GM12801 (cell line): ENCODE measurements around the gene TNFRSF11A.

ENCODE experiments used
- TF ChIP-seq, protein P1 (sequence below): IDR thresholded peaks from one replicate; pipeline ENCODE4 v1.5.1; 2011; ENCODE audit warnings: control low read depth; ENCODE audit not compliant: insufficient read length; ENCODE audit errors: extremely low read depth

TNFRSF11A gene

DNA sequence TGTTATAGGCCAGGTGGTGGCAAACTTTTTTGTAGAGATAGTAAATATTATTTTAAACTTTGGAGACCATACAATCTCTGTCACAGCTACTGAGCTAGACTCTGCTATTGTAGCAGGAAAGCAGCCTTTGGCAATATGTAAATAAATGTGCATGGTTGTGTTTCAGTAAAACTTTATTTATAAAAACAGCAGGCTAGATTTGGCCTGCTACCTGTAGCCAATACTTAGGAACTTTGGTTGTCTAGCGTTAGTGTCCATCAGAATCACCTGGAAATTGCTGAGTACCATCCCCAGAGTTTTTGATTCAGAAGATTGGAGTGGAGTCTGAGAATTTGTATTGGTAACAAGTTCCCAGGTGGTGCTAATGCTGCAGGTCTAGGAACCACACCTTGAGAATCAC is 23.8 kb upstream of the TNFRSF11A start:
- TF ChIP-seq, protein P1, sequence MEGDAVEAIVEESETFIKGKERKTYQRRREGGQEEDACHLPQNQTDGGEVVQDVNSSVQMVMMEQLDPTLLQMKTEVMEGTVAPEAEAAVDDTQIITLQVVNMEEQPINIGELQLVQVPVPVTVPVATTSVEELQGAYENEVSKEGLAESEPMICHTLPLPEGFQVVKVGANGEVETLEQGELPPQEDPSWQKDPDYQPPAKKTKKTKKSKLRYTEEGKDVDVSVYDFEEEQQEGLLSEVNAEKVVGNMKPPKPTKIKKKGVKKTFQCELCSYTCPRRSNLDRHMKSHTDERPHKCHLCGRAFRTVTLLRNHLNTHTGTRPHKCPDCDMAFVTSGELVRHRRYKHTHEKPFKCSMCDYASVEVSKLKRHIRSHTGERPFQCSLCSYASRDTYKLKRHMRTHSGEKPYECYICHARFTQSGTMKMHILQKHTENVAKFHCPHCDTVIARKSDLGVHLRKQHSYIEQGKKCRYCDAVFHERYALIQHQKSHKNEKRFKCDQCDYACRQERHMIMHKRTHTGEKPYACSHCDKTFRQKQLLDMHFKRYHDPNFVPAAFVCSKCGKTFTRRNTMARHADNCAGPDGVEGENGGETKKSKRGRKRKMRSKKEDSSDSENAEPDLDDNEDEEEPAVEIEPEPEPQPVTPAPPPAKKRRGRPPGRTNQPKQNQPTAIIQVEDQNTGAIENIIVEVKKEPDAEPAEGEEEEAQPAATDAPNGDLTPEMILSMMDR = no peak

DNA sequence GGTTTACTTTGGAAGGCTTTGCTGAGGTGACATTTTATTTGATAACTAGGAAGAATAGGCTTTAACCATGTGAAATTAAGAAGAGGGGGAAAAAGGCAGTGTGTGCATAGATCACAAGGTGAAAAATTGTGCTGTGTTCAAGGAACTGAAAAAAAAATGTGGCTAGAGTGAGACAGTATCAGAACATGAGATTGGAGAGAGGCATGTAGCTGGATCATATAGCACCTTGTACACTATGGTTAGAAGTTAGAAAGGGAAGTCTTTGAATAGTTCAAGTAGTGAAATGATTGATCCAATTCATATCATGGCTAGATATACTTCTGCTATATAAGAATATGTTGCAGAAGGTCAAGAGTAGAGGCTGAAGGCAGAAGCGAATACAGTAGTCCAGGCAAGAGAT is 12.3 kb upstream of the TNFRSF11A start:
- TF ChIP-seq, protein P1 = no peak

DNA sequence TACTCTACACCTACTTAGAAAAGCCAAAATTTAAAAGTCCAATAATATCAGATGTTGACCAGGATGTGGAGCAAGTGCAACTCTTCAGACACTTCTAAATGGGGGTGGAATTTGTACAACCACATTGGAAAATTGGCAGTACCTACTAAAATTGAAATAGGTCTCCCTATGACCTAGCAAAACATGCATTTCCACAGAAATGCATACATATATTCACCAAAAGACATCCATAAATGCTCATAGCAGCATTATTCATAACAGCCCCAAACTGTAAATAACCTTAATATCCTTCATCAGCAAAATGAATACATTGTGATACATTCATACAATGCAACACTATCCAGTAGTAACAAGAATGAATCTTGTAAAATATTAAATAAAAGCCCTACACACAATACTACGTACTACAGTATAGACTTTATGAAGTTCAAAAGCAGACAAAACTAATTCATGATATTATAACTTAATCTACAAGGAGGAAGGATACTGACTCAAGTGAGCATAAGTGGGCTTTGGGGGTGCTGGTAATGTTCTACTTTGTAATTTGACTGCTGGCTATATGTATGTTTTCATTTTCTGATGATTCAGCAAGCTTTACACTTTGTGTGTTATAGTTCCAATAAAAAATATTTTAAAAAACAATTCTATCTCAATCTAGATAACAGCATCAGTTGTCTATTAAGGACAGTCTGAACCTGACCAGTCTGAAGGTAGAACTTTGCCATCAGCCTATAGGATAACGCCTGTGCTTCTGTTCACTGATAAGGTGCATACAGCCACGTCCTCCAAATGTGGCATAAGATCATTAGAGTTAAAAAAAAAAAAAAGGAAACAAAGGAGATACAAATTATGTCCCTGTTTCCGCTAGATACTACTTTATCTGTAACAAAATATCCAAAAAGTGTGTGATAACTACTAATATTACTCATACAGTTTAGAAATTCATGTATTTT is 6.6 kb upstream of the TNFRSF11A start:
- TF ChIP-seq, protein P1 = no peak

DNA sequence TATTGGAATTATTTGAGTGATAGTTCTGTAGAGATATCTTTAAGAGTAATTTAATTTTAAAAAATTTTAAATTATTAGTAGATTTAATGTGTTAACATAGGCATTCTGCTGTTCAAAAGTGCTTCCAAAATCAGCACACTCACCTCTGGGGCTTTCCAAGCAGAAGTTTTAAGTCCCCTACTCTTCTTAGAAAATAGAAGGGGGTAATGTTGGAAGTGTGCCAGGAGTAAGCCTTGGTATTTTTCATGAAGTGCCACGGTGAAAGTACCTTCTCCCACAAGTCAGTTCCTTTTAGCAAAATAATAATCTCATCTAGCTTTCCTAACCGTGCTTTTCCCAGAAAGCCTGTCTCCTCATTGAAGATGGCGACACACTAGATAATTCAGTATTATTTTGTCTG is 3.9 kb upstream of the TNFRSF11A start:
- TF ChIP-seq, protein P1 = no peak

DNA sequence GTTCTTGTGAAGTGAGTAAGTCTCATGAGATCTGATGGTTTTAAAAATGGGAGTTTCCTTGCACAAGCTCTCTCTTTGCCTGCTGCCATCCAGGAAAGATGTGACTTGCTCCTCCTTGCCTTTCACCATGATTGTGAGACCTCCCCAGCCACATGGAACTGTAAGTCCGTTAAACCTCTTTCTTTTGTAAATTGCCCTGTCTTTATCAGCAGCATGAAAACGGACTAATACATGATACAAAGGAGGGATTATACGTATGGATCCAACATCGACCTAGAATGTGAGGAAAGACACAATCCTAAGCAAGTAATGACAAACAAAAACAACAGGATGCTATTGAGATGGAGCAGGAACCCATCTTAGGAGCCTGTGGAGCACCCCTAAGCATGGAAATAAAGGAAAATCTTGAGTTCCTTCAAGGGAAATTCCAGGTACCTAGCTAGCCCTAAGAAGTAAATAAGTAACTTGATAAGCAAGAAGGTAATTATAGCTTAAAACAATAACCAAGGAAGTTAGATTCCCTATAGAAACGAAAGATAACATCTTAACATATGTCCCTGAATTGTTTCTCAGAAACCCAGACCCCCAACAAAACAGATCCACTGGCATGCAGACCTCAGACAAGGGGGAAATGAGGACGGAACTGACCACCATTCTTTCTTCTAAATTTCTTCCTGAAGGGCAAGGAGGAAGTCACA is 1.5 kb upstream of the TNFRSF11A start:
- TF ChIP-seq, protein P1 = no peak

DNA sequence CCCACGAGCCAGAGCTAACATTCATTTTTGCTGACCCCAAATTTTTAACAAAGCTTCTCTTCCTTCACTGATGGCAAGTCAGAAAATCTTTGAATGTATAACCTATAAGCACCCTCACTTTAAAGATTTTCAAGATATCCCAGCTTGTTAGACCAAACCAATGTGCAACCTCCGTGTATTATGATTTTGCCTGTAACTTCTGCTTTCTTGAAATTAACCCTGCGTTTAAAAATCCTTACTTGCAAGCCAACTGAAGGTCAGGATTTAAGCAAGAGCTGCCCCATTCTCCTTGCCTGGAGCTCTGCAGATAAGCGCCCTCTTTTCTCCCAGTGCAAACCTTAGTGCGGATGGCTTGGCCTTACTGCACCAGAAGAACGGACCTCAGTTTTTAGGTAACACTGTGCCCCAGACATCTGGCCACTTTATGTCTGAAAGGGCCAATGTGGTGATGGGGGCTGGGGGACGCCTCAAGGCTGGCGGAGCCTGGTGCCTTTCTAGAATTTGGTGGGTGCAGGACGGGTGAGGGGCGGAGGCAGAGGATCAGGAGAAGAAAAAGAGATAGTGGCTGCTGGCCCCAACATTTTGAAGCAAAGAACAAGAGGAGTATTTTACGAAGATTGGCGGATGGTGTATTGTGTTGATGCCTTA is 805 bp upstream of the TNFRSF11A start:
- TF ChIP-seq, protein P1 = no peak
